ENCODE data around the gene PUSL1.

GRCh38 chr1:1340791-1341548, 32.6 kb downstream of the PUSL1 start:
- TF ChIP-seq EZH2 (IDR thresholded peaks at IDR 0.05; ENCODE audit: insufficient read depth, poor library complexity, severe bottlenecking) = no peak
- TF ChIP-seq EZH2phosphoT487 (IDR thresholded peaks at IDR 0.05; ENCODE audit: insufficient read depth, low read depth) = no peak
